Hypothalamus (tissue), 51 donors: ENCODE results near the gene ERICH3.

Source experiments
- DNase-seq, 51 donors: peaks; one replicate each; lab custom pipeline; 2025; lab: John Stamatoyannopoulos, UW

ERICH3 gene

GRCh38 chr1:74526708-74527107 is 146.9 kb downstream of the ERICH3 start:
- DNase-seq, result no peak

- no peak for DNase-seq
These were observed 149.6 kb downstream of the ERICH3 start for GRCh38 chr1:74523873-74524480.

GRCh38 chr1:74522148-74522547 is 151.4 kb downstream of the ERICH3 start:
- no peak for DNase-seq
